GM19455 (cell line): Measurements from ENCODE around the gene TMCC2.
A peak's percentile ranks its signal among the peaks of the same experiment; 100 is the strongest.
"Not testable (repeated sequence)": the region's sequence is repeated elsewhere in the genome, so short reads cannot be mapped to it uniquely, and the experiment has no call there.

Experiments used
- ATAC-seq: cut with Tn5 transposase; IDR thresholded peaks from one replicate; pipeline ENCODE4 v1.9.1; 2021; ENCODE audit not compliant: unreplicated experiment

The TMCC2 gene

DNA sequence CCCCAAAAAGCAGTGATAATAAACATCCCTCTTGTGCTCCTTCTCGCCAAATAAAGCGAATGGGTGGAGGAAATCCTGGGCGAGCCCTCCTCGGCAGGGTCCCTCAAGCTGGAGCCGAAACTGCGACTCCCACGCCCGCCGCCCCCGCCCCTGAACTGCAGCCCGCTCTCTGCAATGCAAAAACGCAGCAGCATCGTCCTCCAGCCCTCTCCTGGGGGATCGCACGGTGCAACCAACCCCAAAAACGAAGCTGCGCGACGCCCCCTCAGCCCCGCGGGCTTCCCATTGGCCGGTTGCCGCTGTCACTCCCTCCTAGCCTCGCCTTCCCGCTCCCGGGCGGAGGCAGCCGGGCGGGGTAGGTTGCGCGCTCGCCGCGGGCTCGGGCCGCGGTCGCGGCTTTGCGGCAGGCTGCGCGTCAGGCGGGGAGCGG lies at the start of gene TMCC2:
TMCC2 (plus strand) TSS at position 363 of the 430 bp plus-strand sequence. CDS start 619 bp downstream, outside the sequence.
- no peak for ATAC-seq

DNA sequence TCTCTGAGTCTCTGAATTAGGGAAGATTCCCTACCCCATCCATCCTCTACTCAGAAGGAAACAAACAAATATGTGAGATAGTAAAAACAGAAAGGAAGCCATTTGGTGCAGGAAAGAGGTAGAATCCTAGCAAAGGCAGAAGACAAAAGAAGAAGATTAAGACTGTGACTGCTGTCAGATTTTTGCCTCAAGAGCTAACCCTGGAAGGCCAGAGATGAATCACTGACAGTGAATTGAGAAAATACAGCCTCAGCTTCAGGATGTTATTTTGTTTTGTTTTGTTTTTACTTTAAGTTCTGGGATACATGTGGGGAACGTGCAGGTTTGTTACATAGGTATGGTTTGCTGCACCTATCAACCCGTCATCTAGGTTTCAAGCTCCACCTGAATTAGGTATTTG lies 47.9 kb upstream of the TMCC2 start:
- ATAC-seq = no peak

DNA sequence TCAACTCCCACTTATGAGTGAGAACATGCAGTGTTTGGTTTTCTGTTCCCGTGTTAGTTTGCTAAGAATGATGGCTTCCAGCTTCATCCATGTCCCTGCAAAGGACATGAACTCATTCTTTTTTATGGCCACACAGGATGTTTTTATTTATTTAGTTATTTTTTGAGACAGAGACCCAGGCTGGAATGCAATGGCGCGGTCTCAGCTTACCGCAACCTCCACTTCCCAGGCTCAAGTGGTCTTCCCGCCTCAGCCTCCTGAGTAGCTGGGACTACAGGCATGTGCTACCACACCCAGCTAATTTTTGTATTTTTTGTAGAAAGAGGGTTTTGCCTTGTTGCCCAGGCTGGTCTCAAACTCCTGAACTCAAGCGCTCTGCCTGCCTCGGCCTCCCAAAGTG lies 47.4 kb upstream of the TMCC2 start:
- not testable (repeated sequence) for ATAC-seq

DNA sequence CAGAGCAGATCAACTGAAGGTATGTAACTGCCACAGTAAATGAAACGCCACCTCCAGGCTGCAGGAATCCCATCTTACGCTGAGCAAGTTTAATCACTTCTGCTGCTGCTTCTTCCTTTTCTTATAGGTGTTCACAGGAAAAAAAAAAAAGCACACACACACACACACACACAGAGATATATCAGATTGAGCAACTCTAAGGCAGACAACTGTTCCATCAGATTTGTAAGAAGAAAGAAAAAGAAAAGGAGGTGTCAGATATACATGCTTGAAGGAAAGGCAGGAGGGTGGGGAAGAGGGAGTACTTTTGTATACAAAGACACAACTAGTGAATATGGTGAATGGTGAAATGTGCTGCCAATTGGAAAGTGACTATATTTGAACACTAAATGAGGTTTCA lies 44.8 kb upstream of the TMCC2 start:
- ATAC-seq = no peak

- ATAC-seq = no peak
These were observed 43.9 kb upstream of the TMCC2 start for GRCh38 chr1:205183676-205184335.

GRCh38 chr1:205186191-205186590 lies 41.6 kb upstream of the TMCC2 start:
- no peak for ATAC-seq

GRCh38 chr1:205187420-205187819 lies 40.3 kb upstream of the TMCC2 start:
- no peak for ATAC-seq

GRCh38 chr1:205188098-205188497 lies 39.6 kb upstream of the TMCC2 start:
- ATAC-seq = no peak

GRCh38 chr1:205188596-205188995 lies 39.1 kb upstream of the TMCC2 start:
- ATAC-seq = no peak

GRCh38 chr1:205189131-205189530 lies 38.6 kb upstream of the TMCC2 start:
- ATAC-seq = no peak

DNA sequence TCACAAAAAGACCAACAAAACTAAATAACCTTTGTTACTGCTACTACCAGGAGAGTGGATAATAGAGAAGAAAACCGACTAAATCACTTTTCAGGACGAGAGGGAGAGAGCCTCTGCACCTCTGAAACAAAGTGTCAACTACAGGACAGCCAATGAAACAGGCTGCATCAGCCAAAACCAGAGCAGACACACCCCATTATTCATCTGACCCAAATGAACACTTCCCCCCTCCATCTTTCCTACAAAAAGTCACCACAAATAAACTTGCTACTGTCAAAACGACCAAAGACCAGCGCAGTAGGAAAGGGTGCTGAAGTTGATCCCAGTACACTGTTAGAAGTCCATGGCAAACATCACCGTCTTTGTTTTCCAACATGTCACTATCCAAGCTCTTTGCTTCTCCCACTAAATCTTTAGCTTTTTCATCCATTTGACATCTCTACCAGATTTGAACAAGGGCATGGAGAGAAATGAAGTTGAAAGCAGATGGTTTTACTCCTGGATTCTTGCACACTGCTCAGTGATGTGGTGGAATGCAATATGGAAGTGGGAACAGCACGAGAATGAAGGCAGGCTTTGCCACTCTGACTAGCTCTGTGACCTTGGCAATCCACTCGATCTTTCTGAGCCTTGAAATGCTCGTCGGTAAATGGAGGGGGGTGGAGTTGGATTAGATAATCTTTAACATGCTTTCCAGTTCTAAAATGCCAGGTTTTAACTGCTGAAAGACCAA lies 36.7 kb upstream of the TMCC2 start:
- no peak for ATAC-seq

DNA sequence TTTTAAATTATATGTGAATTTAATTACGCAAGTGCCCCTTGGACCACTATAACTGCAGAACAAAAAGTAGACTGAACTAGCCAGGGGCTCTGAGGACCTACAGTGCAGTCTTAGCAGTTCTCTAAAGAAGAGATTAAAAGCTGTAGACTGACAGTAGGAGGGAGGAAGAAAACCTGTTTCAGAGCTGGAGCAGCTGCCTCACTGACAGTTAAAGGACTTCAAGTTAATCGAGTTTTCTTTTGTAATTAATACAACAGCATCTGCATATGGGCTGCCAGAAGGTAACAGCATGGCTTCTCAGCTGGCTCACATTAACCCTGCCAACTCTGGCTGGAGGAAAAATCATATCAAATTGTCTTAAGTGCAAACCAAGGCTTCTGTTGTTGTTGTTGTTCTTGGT lies 36.1 kb upstream of the TMCC2 start:
- no peak for ATAC-seq

GRCh38 chr1:205192287-205192686 lies 35.5 kb upstream of the TMCC2 start:
- ATAC-seq = no peak

- no peak for ATAC-seq
These were observed 28.4 kb upstream of the TMCC2 start for GRCh38 chr1:205199090-205199930.

DNA sequence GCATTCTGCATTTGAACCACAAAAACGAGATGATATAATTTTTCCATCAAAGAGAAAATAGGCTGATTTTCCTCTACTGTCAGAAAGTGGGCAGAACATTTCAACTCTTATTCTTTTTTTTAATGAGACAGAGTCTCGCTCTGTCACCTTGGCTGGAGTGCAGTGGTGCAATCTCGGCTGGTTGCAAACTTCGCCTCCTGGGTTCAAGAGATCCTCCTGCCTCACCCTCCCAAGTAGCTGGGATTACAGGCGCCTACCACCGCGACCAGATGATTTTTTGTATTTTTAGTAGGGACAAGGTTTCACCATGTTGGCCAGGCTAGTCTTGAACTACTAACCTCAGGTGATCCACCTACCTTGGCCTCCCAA lies 27.8 kb upstream of the TMCC2 start:
- no peak for ATAC-seq

DNA sequence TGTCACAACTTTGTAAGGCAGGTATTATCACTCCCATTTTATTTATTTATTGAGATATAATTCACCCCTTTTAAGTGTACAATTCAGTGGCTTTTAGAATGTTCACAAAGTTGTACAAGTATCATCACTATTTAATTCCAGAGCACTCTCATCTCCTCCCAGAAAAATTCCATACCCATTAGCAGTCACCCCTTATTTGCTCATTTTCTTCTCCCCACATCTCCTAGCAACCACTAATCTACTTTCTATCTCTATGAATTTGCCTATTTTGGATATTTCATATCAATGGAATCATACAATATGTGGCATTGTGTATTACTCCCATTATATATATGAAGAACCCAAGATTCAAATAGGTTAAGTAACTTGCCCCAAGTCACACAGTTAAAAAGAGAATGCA lies 23.2 kb upstream of the TMCC2 start:
- no peak for ATAC-seq

GRCh38 chr1:205205055-205205454 lies 22.7 kb upstream of the TMCC2 start:
- no peak for ATAC-seq

DNA sequence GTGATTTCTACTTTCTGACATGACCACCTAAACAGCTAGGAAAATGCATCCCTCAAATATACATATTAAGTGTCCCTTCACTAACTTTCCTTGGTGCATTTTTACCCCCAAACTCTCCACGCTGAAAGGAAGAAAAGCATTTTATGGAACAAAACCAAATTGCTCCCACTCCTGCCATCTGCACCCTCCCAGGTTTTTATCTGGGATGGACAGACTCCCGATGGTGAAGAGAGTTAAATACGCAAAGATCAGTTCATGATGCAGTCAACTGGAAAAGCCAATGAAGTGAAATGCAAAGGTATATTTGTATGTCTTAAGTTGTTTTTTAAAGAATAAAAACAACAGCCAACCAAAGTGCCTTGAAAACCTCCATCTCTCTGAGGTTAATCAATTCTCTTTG lies 18.9 kb upstream of the TMCC2 start:
- ATAC-seq = no peak

DNA sequence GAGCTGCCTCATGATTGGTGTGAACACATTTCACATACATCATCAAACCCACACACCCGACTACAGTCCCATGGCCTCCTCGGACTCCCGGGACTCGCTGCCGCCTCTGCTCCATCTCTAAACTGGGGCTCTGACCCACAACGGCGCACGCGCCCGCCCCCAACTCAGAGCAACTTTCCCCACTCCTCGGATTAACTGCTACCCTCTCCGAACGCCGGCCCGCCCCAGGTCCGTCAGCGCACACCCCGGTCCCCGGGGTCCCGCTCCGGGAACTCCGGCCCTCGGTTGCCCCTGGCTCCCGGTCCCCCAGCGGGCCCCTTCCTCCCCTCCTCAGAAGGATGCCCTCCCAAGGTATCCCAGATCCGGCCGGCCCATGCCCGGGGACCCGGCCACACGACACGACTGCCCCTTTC lies 17.0 kb upstream of the TMCC2 start:
- ATAC-seq = peak; percentile 20

DNA sequence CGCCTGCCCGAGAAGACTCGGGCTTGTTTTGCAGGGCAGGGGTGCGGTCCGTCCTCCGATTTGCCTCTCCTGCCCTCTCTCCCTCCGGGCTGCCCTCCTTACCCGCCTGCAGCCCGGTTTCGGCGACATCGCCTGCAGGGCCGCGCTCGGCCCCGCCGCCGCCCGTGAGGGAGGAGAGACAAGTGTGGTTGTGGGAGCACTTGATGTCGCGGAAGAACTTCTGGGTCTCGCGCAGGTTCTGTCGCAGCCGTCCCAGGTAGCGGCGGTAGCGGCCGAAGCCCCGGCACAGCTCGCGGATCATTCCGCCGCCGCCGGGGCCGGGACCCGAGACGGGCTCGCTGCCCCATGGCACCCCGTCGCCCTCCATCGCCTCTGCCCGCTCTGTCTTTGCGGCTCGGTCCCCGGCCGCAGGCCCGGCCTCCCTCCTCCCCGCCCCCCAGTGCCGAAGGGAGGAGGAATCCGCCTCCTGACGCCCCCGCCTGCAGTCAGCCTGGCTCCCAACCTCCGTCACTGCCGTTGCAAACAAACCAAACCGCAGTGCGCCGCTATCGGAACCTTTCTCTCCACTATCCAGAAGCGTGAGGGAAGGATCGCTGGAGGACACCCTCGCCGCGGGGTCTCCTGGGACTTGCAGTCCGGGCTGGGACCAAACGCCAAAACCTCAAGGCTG lies 16.4 kb upstream of the TMCC2 start, which contains the start of gene DSTYK:
DSTYK (minus strand) TSS at position 534 of the 670 bp plus-strand sequence; CDS start at position 367, 167 bp downstream.
- peak; percentile 74 for ATAC-seq
